H1 (cell line): ENCODE data around the gene UCHL5.

Source experiments
- ASH2L ChIP-seq: fragments of 200-600, 300-600 bp; sonication (generic); IDR thresholded peaks from one replicate; pipeline ENCODE4 v1.7.1; 2017; ENCODE audit warnings: low read length
- CREB1 ChIP-seq: IDR thresholded peaks from 2 replicates; pipeline ENCODE4 v1.6.1; 2012; ENCODE audit warnings: inconsistent platforms
- EP300 ChIP-seq, 2 experiments: IDR thresholded peaks; 1 replicate in 1 of 2; 2 replicates in 1 of 2; pipeline ENCODE4 v1.6.1; 2011 to 2012; ENCODE audit warnings: low read depth in 2 of 2, low read length in 2 of 2, mild to moderate bottlenecking in 2 of 2, borderline replicate concordance in 1 of 2, inconsistent platforms in 1 of 2, moderate library complexity in 1 of 2
- EZH2 ChIP-seq: fragments of 200-600 bp; sonication (generic); IDR thresholded peaks from 2 replicates; pipeline ENCODE4 v1.7.1; 2012; ENCODE audit warnings: low read depth, mild to moderate bottlenecking, moderate library complexity, low read length, inconsistent platforms; ENCODE audit not compliant: severe bottlenecking
- HDAC6 ChIP-seq: IDR thresholded peaks from one replicate; pipeline ENCODE4 v1.7.1; 2012; ENCODE audit warnings: low read depth, mild to moderate bottlenecking, inconsistent platforms, low read length, moderate library complexity
- POLR2A ChIP-seq, 2 experiments: IDR thresholded peaks; 1 replicate in 1 of 2; 2 replicates in 1 of 2; pipeline ENCODE4 v1.6.1; 2011; ENCODE audit warnings: low read depth in 2 of 2, low read length in 2 of 2, mild to moderate bottlenecking in 2 of 2; ENCODE audit errors: control extremely low read depth in 1 of 2
- SAP30 ChIP-seq: fragments of 300-600 bp; sonication (generic); IDR thresholded peaks from 2 replicates; pipeline ENCODE4 v1.7.1; 2012; ENCODE audit warnings: low read length, moderate library complexity, mild to moderate bottlenecking, inconsistent platforms; ENCODE audit not compliant: insufficient read depth, insufficient replicate concordance
- SRF ChIP-seq: IDR thresholded peaks from 2 replicates; pipeline ENCODE4 v1.6.1; 2011; ENCODE audit warnings: mild to moderate bottlenecking, low read depth, low read length, moderate library complexity
- TF ChIP-seq, protein P1 (sequence below), 3 experiments: IDR thresholded peaks; 1 replicate in 2 of 3; 2 replicates in 1 of 3; pipeline versions ENCODE4 v1.5.1 to v1.6.1; 2011; ENCODE audit warnings: low read length in 3 of 3, mild to moderate bottlenecking in 3 of 3, inconsistent platforms in 2 of 3, low read depth in 1 of 3, moderate library complexity in 1 of 3; ENCODE audit not compliant: insufficient read depth in 1 of 3; ENCODE audit errors: control extremely low read depth in 1 of 3

- TF ChIP-seq EP300 (IDR thresholded peaks at IDR 0.05; ENCODE audit: borderline replicate concordance in 1 of 2, low read depth in 2 of 2, low read length in 2 of 2) (no peak), SRF (no peak), ASH2L (no peak), CREB1 (no peak), EZH2 (no peak), POLR2A (IDR thresholded peaks at IDR 0.05; ENCODE audit: control extremely low read depth in 1 of 2, low read depth in 2 of 2, low read length in 2 of 2) (no peak), HDAC6 (no peak), SAP30 (no peak)
- TF ChIP-seq, protein P1, sequence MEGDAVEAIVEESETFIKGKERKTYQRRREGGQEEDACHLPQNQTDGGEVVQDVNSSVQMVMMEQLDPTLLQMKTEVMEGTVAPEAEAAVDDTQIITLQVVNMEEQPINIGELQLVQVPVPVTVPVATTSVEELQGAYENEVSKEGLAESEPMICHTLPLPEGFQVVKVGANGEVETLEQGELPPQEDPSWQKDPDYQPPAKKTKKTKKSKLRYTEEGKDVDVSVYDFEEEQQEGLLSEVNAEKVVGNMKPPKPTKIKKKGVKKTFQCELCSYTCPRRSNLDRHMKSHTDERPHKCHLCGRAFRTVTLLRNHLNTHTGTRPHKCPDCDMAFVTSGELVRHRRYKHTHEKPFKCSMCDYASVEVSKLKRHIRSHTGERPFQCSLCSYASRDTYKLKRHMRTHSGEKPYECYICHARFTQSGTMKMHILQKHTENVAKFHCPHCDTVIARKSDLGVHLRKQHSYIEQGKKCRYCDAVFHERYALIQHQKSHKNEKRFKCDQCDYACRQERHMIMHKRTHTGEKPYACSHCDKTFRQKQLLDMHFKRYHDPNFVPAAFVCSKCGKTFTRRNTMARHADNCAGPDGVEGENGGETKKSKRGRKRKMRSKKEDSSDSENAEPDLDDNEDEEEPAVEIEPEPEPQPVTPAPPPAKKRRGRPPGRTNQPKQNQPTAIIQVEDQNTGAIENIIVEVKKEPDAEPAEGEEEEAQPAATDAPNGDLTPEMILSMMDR (IDR thresholded peaks at IDR 0.05; ENCODE audit: control extremely low read depth in 1 of 3, insufficient read depth in 1 of 3, low read depth in 1 of 3, low read length in 3 of 3): no peak
These were observed 8.9 kb upstream of the UCHL5 start for GRCh38 chr1:193068013-193068412.
